K562 (cell line): ENCODE measurements around the gene SELENOI. TPM values are rescaled to one million over a fixed set of nuclear protein-coding genes. Genes with fewer than 3 reads are reported as not detected.

Source experiments
- ARID2 ChIP-seq: fragments of 450-650 bp; IDR thresholded peaks from 2 replicates; pipeline ENCODE4 v1.6.1; 2017; ENCODE audit warnings: antibody characterized with exemption, mild to moderate bottlenecking
- CEBPB ChIP-seq: fragments of 450-650 bp; IDR thresholded peaks from 2 replicates; pipeline ENCODE4 v1.6.1; 2016; ENCODE audit warnings: missing genetic modification characterization, missing compliant biosample characterization
- FOS ChIP-seq: IDR thresholded peaks from 3 replicates; pipeline ENCODE4 v1.6.1; 2011; ENCODE audit not compliant: insufficient read length; ENCODE audit errors: extremely low read depth
- FOXJ3 ChIP-seq: sonication (generic); formaldehyde crosslinking; IDR thresholded peaks from 2 replicates; pipeline ENCODE4 v1.4.0; 2020; ENCODE audit warnings: mild to moderate bottlenecking, missing genetic modification reagents
- HDGF ChIP-seq: fragments of 450-650 bp; IDR thresholded peaks from 2 replicates; pipeline ENCODE4 v1.6.1; 2016
- HLTF ChIP-seq: fragments of 450-650 bp; IDR thresholded peaks from 2 replicates; pipeline ENCODE4 v1.6.1; 2016
- NCOA1 ChIP-seq: fragments of 450-650 bp; IDR thresholded peaks from 2 replicates; pipeline ENCODE4 v1.6.1; 2016; ENCODE audit warnings: low read depth
- PKNOX1 ChIP-seq: fragments of 450-650 bp; IDR thresholded peaks from 2 replicates; pipeline ENCODE4 v1.6.1; 2016
- POLR2AphosphoS2 ChIP-seq: IDR thresholded peaks from 2 replicates; pipeline ENCODE4 v1.6.1; 2012; ENCODE audit warnings: low read length, improper control_type of control experiment
- RBM25 ChIP-seq: fragments of 200-400 bp; formaldehyde crosslinking; IDR thresholded peaks from 2 replicates; pipeline ENCODE4 v1.6.1; 2018; ENCODE audit warnings: low read length, low read depth, moderate library complexity; ENCODE audit not compliant: severe bottlenecking
- SIRT6 ChIP-seq: IDR thresholded peaks from one replicate; pipeline ENCODE4 v1.6.1; 2012; ENCODE audit warnings: low read depth, mild to moderate bottlenecking, control low read depth, inconsistent platforms, low read length, moderate library complexity
- SMARCA5 ChIP-seq: fragments of 450-650 bp; IDR thresholded peaks from 2 replicates; pipeline ENCODE4 v1.6.1; 2016
- SP1 ChIP-seq: sonication (generic); formaldehyde crosslinking; IDR thresholded peaks from 2 replicates; pipeline ENCODE4 v1.8.1; 2022; ENCODE audit warnings: mild to moderate bottlenecking, missing genetic modification reagents
- SPI1 ChIP-seq: IDR thresholded peaks from 2 replicates; pipeline ENCODE4 v1.6.1; 2011; ENCODE audit warnings: low read depth, low read length, control low read depth, borderline replicate concordance
- SRF ChIP-seq, 2 experiments: fragments of 250-450, 450-650 bp in 1 of 2; sonication (Bioruptor Pico) in 1 of 2; sonication (generic) in 1 of 2; formaldehyde crosslinking; IDR thresholded peaks; 2 replicates each; pipeline versions ENCODE4 v1.5.0 to v1.5.1; 2020 to 2022; ENCODE audit warnings: mild to moderate bottlenecking in 1 of 2, missing genetic modification reagents in 1 of 2
- TCF7 ChIP-seq: sonication (generic); IDR thresholded peaks from 2 replicates; pipeline ENCODE4 v1.6.1; 2016; ENCODE audit warnings: antibody characterized with exemption, borderline replicate concordance
- ZC3H4 ChIP-seq: sonication (generic); formaldehyde crosslinking; IDR thresholded peaks from 2 replicates; pipeline ENCODE4 v1.9.0; 2021; ENCODE audit warnings: missing genetic modification reagents, borderline replicate concordance
- ZNF12 ChIP-seq: sonication (generic); formaldehyde crosslinking; IDR thresholded peaks from 2 replicates; pipeline ENCODE4 v1.4.0; 2020; ENCODE audit warnings: mild to moderate bottlenecking, missing genetic modification reagents
- ZNF253 ChIP-seq: fragments of 250-450 bp; sonication (Bioruptor Pico); conservative IDR thresholded peaks from 2 replicates; pipeline ENCODE4 v1.6.1; 2021; ENCODE audit warnings: mild to moderate bottlenecking
- polyA plus RNA-seq, 8 experiments: library from polyadenylated mRNA; depleted of rRNA in 4 of 8; stranded (reverse) in 5 of 8; unstranded in 3 of 8; fragments of >200 nt; fragmentation: Nextera tagmentation in 2 of 8; fragmentation: Illumina TruSeq in 1 of 8; extraction: Ambion mirVana in 2 of 8; extraction: Trizol in 1 of 8; gene quantifications; 2 replicates each; pipeline versions ENCODE4 v1.2.1 to v1.2.3, GENCODE V29; 2011 to 2014; ENCODE audit warnings: inconsistent platforms in 1 of 8, missing spikeins in 1 of 8
- total RNA-seq, 7 experiments: library from RNA; depleted of rRNA in 6 of 7; stranded (reverse); fragments of >200 nt in 6 of 7; fragmentation: Illumina TruSeq in 2 of 7; extraction: Trizol in 2 of 7; gene quantifications; 2 replicates each; pipeline versions ENCODE4 v1.2.1 to v1.2.3, GENCODE V29; 2011 to 2021; ENCODE audit warnings: low replicate concordance in 1 of 7
- TF ChIP-seq, protein P1 (sequence below): IDR thresholded peaks from 2 replicates; pipeline ENCODE4 v1.6.1; 2011; ENCODE audit warnings: borderline replicate concordance, low read depth, mild to moderate bottlenecking, moderate library complexity, low read length; ENCODE audit not compliant: insufficient read depth, poor library complexity, severe bottlenecking
- TF ChIP-seq, protein P2 (sequence below), 2 experiments: IDR thresholded peaks; 2 replicates each; pipeline ENCODE4 v1.6.1; 2012; ENCODE audit warnings: improper control_type of control experiment in 2 of 2, low read depth in 2 of 2, low read length in 2 of 2, borderline replicate concordance in 1 of 2
- TF ChIP-seq, protein P3 (sequence below): fragments of 250-450 bp; sonication (Bioruptor Pico); IDR thresholded peaks from 2 replicates; pipeline ENCODE4 v1.5.1; 2021; ENCODE audit warnings: mild to moderate bottlenecking

Gene SELENOI
- total and polyA plus RNA-seq, 9 of the 15 experiments (the other 6 are each of a cell fraction or from before 2014, with no cell fraction given) = 9.6 to 46.9 (median 24.4) TPM

- TF ChIP-seq SP1 (peak; percentile 99), PKNOX1 (peak; percentile 99), NCOA1 (peak; percentile 46; the same call in 1 of the 2 replicates), SRF (CRISPR knock-in tag; IDR thresholded peaks at IDR 0.05) (peak in 1 of 2 experiments; percentile 73; a peak in 2 of 4 replicates), HDGF (no peak), TCF7 (0 out of 2 replicates have a peak, but pooled peaks have one; percentile 60), FOS (peak; percentile 91), ZNF12 (no peak; the same call in 1 of the 2 replicates), FOXJ3 (CRISPR knock-in tag) (no peak), SIRT6 (no peak), SMARCA5 (no peak), HLTF (no peak), POLR2AphosphoS2 (peak; percentile 91; the same call in 1 of the 2 replicates), ZNF253 (no peak), SPI1 (no peak), RBM25 (peak; percentile 66), ZC3H4 (CRISPR knock-in tag) (peak; percentile 98; the same call in 1 of the 2 replicates), ARID2 (no peak), CEBPB (no peak)
- TF ChIP-seq, protein P1, sequence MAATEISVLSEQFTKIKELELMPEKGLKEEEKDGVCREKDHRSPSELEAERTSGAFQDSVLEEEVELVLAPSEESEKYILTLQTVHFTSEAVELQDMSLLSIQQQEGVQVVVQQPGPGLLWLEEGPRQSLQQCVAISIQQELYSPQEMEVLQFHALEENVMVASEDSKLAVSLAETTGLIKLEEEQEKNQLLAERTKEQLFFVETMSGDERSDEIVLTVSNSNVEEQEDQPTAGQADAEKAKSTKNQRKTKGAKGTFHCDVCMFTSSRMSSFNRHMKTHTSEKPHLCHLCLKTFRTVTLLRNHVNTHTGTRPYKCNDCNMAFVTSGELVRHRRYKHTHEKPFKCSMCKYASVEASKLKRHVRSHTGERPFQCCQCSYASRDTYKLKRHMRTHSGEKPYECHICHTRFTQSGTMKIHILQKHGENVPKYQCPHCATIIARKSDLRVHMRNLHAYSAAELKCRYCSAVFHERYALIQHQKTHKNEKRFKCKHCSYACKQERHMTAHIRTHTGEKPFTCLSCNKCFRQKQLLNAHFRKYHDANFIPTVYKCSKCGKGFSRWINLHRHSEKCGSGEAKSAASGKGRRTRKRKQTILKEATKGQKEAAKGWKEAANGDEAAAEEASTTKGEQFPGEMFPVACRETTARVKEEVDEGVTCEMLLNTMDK = no peak
- TF ChIP-seq, protein P2, sequence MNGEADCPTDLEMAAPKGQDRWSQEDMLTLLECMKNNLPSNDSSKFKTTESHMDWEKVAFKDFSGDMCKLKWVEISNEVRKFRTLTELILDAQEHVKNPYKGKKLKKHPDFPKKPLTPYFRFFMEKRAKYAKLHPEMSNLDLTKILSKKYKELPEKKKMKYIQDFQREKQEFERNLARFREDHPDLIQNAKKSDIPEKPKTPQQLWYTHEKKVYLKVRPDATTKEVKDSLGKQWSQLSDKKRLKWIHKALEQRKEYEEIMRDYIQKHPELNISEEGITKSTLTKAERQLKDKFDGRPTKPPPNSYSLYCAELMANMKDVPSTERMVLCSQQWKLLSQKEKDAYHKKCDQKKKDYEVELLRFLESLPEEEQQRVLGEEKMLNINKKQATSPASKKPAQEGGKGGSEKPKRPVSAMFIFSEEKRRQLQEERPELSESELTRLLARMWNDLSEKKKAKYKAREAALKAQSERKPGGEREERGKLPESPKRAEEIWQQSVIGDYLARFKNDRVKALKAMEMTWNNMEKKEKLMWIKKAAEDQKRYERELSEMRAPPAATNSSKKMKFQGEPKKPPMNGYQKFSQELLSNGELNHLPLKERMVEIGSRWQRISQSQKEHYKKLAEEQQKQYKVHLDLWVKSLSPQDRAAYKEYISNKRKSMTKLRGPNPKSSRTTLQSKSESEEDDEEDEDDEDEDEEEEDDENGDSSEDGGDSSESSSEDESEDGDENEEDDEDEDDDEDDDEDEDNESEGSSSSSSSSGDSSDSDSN (IDR thresholded peaks at IDR 0.05; ENCODE audit: borderline replicate concordance in 1 of 2, low read depth in 2 of 2, low read length in 2 of 2) = peak in 1 of 2 experiments; percentile 7; a peak in 1 of 4 replicates
- TF ChIP-seq, protein P3, sequence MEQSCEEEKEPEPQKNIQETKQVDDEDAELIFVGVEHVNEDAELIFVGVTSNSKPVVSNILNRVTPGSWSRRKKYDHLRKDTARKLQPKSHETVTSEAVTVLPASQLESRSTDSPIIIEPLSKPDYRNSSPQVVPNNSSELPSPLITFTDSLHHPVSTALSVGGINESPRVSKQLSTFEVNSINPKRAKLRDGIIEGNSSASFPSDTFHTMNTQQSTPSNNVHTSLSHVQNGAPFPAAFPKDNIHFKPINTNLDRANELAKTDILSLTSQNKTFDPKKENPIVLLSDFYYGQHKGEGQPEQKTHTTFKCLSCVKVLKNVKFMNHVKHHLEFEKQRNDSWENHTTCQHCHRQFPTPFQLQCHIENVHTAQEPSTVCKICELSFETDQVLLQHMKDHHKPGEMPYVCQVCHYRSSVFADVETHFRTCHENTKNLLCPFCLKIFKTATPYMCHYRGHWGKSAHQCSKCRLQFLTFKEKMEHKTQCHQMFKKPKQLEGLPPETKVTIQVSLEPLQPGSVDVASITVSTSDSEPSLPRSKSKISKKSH = no peak
Measured at GRCh38 chr2:26345545-26346453, at the start of gene SELENOI (continued).
